Osteocyte (in vitro differentiated cells): Measurements from ENCODE around the gene CDT1. TPM values are rescaled to one million over a fixed set of nuclear protein-coding genes. Genes with fewer than 3 reads are reported as not detected.

ENCODE experiments used
- DNase-seq: peaks from one replicate; pipeline ENCODE4 v3.0.0; 2021; ENCODE audit warnings: mixed read lengths; ENCODE audit not compliant: unreplicated experiment; ENCODE audit errors: extremely low spot score
- H3K27ac Mint-ChIP-seq: one replicate; pipeline ENCODE4 v1.8.0; 2021; ENCODE audit warnings: mild to moderate bottlenecking, mixed read lengths; ENCODE audit not compliant: unreplicated experiment
- H3K27me3 Mint-ChIP-seq: one replicate; pipeline ENCODE4 v1.8.0; 2021; ENCODE audit warnings: mixed read lengths; ENCODE audit not compliant: unreplicated experiment
- H3K36me3 Mint-ChIP-seq: one replicate; pipeline ENCODE4 v1.8.0; 2021; ENCODE audit warnings: mixed read lengths; ENCODE audit not compliant: unreplicated experiment
- H3K4me1 Mint-ChIP-seq: one replicate; pipeline ENCODE4 v1.8.0; 2021; ENCODE audit warnings: mixed read lengths; ENCODE audit not compliant: unreplicated experiment
- H3K4me3 Mint-ChIP-seq: one replicate; pipeline ENCODE4 v1.8.0; 2021; ENCODE audit warnings: mild to moderate bottlenecking, moderate library complexity, mixed read lengths; ENCODE audit not compliant: unreplicated experiment
- H3K9me3 Mint-ChIP-seq: one replicate; pipeline ENCODE4 v1.8.0; 2021; ENCODE audit warnings: mixed read lengths; ENCODE audit not compliant: unreplicated experiment
- CTCF ChIP-seq: fragments of 200-600 bp; sonication (generic); IDR thresholded peaks from 2 replicates; pipeline ENCODE4 v1.5.0; 2021; ENCODE audit warnings: antibody characterized with exemption, mild to moderate bottlenecking, moderate library complexity
- total RNA-seq: library from RNA; stranded (reverse); gene quantifications from 2 replicates; pipeline ENCODE4 v1.2.1, GENCODE V29; 2021

Gene CDT1
- total RNA-seq, 1 donor from 2014 or later, result 6.6 TPM

- Mint-ChIP-seq H3K4me1 (peaks cover 21% of the 10 kb centered on the region), H3K36me3 (no peaks in the 10 kb centered on the region), H3K27me3 (no peaks in the 10 kb centered on the region), H3K9me3 (no peaks in the 10 kb centered on the region), H3K27ac (peak within 1 kb of the TSS; percentile 89), H3K4me3 (peak within 1 kb of the TSS; percentile 88)
- TF ChIP-seq CTCF, result peak; percentile 54
- DNase-seq, result peak; percentile 99
Observed at GRCh38 chr16:88811769-88812512, 8.4 kb downstream of the CDT1 start, which contains the start of gene APRT. TSS of gene APRT (minus strand) at chr16:88811928. CDS start at chr16:88811899, 29 bp downstream.

GRCh38 chr16:88812513-88813268, 9.1 kb downstream of the CDT1 start:
- H3K36me3 Mint-ChIP-seq, result no peaks in the 10 kb centered on the region
- no peaks in the 10 kb centered on the region for H3K27me3 Mint-ChIP-seq
- peak overlapping the region; percentile 71 for H3K4me3 Mint-ChIP-seq
- no peak for TF ChIP-seq CTCF
- H3K9me3 Mint-ChIP-seq, result no peaks in the 10 kb centered on the region
- H3K27ac Mint-ChIP-seq, result peak overlapping the region; percentile 72
- H3K4me1 Mint-ChIP-seq, result peaks cover 21% of the 10 kb centered on the region
- no peak for DNase-seq

- Mint-ChIP-seq H3K36me3 (no peaks in the 10 kb centered on the region), H3K4me1 (peaks cover 21% of the 10 kb centered on the region), H3K27me3 (no peaks in the 10 kb centered on the region), H3K4me3 (no peak overlapping the region), H3K27ac (no peak overlapping the region), H3K9me3 (no peaks in the 10 kb centered on the region)
- no peak for TF ChIP-seq CTCF
- DNase-seq, result no peak
Observed at GRCh38 chr16:88813269-88814143, 9.9 kb downstream of the CDT1 start.

- Mint-ChIP-seq H3K9me3 (no peaks in the 10 kb centered on the region), H3K27me3 (no peaks in the 10 kb centered on the region), H3K4me3 (no peak overlapping the region), H3K27ac (no peak overlapping the region), H3K4me1 (peaks cover 21% of the 10 kb centered on the region), H3K36me3 (no peaks in the 10 kb centered on the region)
- TF ChIP-seq CTCF, result no peak
- no peak for DNase-seq
Observed at GRCh38 chr16:88814144-88814502, 10.5 kb downstream of the CDT1 start.
